MCF 10A (cell line): Measurements from ENCODE around the gene PIK3R6. TPM values are rescaled to one million over a fixed set of nuclear protein-coding genes. Genes with fewer than 3 reads are reported as not detected.
A peak's percentile ranks its signal among the peaks of the same experiment; 100 is the strongest.
"Not testable (repeated sequence)": the region's sequence is repeated elsewhere in the genome, so short reads cannot be mapped to it uniquely, and the experiment has no call there.

Source experiments
- BruUV-seq: library from RNA; stranded (reverse); fragments of 400-500 nt; replicated peaks from 2 replicates; lab custom pipeline; 2021; lab: Mats Ljungman, UMichigan
- CTCF ChIA-PET: fragments of 300-600 bp; sonication (Branson Sonifier 250); formaldehyde crosslinking; extraction: SDS; loops from one replicate; lab custom pipeline; 2021; ENCODE audit warnings: antibody characterized with exemption, inconsistent platforms; lab: Yijun Ruan, JAX
- POLR2A ChIA-PET: fragments of 300-600, 350-650 bp; sonication (Branson Sonifier 250); formaldehyde crosslinking; extraction: SDS; loops from one replicate; lab custom pipeline; 2020; ENCODE audit warnings: antibody characterized with exemption, inconsistent platforms; lab: Yijun Ruan, JAX
- DNase-seq: peaks from one replicate; pipeline ENCODE4 v3.0.0-alpha.2; 2018; ENCODE audit not compliant: unreplicated experiment
- H3K27ac Mint-ChIP-seq: one replicate; pipeline ENCODE4 v1.8.0; 2022; ENCODE audit warnings: mild to moderate bottlenecking, low read depth, mixed read lengths; ENCODE audit not compliant: unreplicated experiment
- H3K27me3 Mint-ChIP-seq: one replicate; pipeline ENCODE4 v1.8.0; 2022; ENCODE audit warnings: mixed read lengths; ENCODE audit not compliant: insufficient read depth, unreplicated experiment
- H3K36me3 Mint-ChIP-seq: one replicate; pipeline ENCODE4 v1.8.0; 2022; ENCODE audit warnings: mild to moderate bottlenecking, moderate library complexity, mixed read lengths; ENCODE audit not compliant: insufficient read depth, unreplicated experiment
- H3K4me1 Mint-ChIP-seq: one replicate; pipeline ENCODE4 v1.8.0; 2022; ENCODE audit warnings: mixed read lengths; ENCODE audit not compliant: insufficient read depth, unreplicated experiment
- H3K4me3 Mint-ChIP-seq: one replicate; pipeline ENCODE4 v1.8.0; 2022; ENCODE audit warnings: mild to moderate bottlenecking, moderate library complexity, mixed read lengths; ENCODE audit not compliant: unreplicated experiment
- H3K9me3 Mint-ChIP-seq: one replicate; pipeline ENCODE4 v1.8.0; 2022; ENCODE audit warnings: mixed read lengths; ENCODE audit not compliant: unreplicated experiment
- CTCF ChIP-seq: fragments of 200-600 bp; IDR thresholded peaks from one replicate; pipeline ENCODE4 v1.8.0; 2022; ENCODE audit warnings: antibody characterized with exemption, mild to moderate bottlenecking; ENCODE audit not compliant: unreplicated experiment
- intact Hi-C: fragments of 100-400 bp; cut with micrococcal nuclease; formaldehyde crosslinking; loops from 2 replicates; pipeline ENCODE4 v1.14.1; 2022
- total RNA-seq: library from RNA; stranded (reverse); gene quantifications from 2 replicates; pipeline ENCODE4 v1.2.3, GENCODE V29; 2022

The PIK3R6 gene
- total RNA-seq, 1 experiment from 2014 or later = not detected

DNA sequence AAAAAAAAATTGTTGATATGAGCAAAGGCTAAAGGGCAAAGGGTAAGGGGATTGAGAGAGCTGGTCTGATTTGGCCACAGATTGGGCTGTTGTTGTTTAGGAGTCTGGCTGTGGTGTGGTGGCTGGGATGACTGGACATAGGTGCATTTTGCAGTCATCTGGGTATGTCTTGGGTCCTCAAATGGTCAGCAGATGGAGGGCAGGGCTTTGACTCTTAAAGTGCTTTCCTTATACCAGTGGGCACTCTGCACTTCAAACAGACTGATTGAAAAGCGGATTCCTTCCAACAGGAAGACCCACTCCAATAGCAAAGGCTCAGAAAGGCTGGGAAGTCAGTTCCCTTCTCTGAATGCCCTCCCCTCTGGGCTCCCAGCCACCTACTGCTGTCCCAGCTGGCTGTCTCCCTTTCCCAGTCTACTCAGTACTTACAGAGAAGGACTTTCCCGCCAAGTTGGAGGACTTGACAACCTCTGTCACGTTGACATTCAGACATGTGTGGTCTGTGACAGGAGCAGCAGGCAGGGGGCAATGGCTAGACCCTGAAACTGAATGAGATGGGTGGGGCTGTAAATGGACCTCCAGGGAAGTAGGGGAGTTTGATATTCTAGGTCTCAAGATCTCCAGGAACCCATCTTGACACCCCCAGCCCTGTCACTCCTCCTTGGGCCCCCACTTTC lies 48.7 kb downstream of the PIK3R6 start:
- ChIA-PET POLR2A (interaction anchor here (0.7 kb wide), 1 partner anchor 1875 kb away, joined by 3 read pairs; no protein-coding TSS in a partner anchor), CTCF (no interaction called here)
- Mint-ChIP-seq H3K9me3 (peaks cover 7% of the 10 kb centered on the region), H3K4me3 (no peak overlapping the region), H3K4me1 (no peaks in the 10 kb centered on the region), H3K27me3 (peaks cover 47% of the 10 kb centered on the region), H3K27ac (no peak overlapping the region), H3K36me3 (no peaks in the 10 kb centered on the region)
- no peak for TF ChIP-seq CTCF
- intact Hi-C loops = no loop called here
- DNase-seq = no peak
- no TSS peak for BruUV-seq

DNA sequence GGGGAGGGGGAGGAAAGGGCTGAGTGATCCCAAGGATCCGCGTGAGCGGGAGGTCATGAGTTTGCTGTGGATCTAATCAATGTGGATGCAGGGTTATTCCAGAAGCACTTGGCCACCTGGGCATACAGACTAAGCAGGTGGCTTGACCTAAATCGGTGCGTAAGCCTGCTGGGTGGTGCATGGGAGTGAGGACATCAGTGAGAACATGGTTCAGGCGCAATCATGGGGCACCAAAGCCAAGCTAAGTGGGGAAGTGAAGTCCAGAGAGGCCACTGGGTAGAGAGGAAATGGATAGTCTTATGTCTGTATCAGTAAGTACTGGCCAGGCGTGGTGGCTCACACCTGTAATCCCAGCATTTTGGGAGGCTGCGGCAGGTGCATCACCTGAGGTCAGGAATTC lies 49.4 kb downstream of the PIK3R6 start:
- ChIA-PET CTCF (no interaction called here), POLR2A (no interaction called here)
- H3K36me3 Mint-ChIP-seq = no peaks in the 10 kb centered on the region
- no peaks in the 10 kb centered on the region for H3K4me1 Mint-ChIP-seq
- H3K4me3 Mint-ChIP-seq = no peak overlapping the region
- H3K9me3 Mint-ChIP-seq = peaks cover 7% of the 10 kb centered on the region
- peaks cover 47% of the 10 kb centered on the region for H3K27me3 Mint-ChIP-seq
- TF ChIP-seq CTCF = no peak
- intact Hi-C loops = no loop called here
- no TSS peak for BruUV-seq
- DNase-seq = no peak
- H3K27ac Mint-ChIP-seq = no peak overlapping the region

GRCh38 chr17:8806926-8807550 lies 60.4 kb downstream of the PIK3R6 start:
- Mint-ChIP-seq H3K4me3 (no peak overlapping the region), H3K27ac (peak overlapping the region; percentile 52), H3K36me3 (no peaks in the 10 kb centered on the region), H3K4me1 (no peaks in the 10 kb centered on the region), H3K27me3 (peaks cover 6% of the 10 kb centered on the region), H3K9me3 (peaks cover 21% of the 10 kb centered on the region)
- ChIA-PET CTCF (interaction anchor here (0.6 to 2.0 kb wide), 8 partner anchors 11 to 726 kb away, joined by 3 to 7 read pairs (median 4); no protein-coding TSS in a partner anchor), POLR2A (interaction anchor here (0.8 kb wide), 1 partner anchor 44 kb away, joined by 3 read pairs; no protein-coding TSS in a partner anchor)
- peak; percentile 35 for DNase-seq
- intact Hi-C loops = no loop called here
- TF ChIP-seq CTCF = no peak
- BruUV-seq = no TSS peak

DNA sequence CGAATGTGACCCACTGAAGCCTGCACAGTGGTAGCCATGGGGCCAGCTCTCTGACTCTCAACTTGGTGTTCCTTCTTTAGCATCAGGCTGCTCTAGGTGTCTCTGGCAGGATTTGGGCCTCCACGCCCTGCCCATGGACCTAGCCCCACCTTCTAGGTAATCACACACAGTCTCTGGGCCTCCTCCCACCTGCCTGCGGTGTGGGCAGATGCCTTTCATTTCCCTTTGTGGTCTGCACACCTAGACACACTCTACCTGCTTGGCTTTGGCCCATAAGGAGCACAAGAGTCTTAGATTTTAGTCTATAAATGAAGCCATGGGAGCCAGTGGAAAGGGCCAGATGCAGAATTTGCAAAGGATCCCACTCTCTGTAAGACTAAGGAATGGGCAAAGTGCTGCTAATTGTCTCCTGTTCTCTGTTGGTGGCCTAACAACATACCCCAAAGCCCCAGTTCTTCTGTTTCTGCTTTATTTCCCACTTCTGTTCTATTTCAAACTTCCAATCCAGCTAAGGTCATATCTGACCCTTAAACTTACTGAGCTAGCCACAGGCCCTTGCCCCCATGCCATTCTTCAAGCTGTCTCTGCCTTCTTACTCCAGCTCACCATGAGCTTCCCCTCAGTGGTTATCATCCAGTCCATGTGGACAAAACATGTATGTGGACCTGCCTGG lies 61.1 kb downstream of the PIK3R6 start:
- H3K27ac Mint-ChIP-seq = no peak overlapping the region
- peaks cover 21% of the 10 kb centered on the region for H3K9me3 Mint-ChIP-seq
- DNase-seq = no peak
- no peak overlapping the region for H3K4me3 Mint-ChIP-seq
- no peaks in the 10 kb centered on the region for H3K4me1 Mint-ChIP-seq
- H3K36me3 Mint-ChIP-seq = no peaks in the 10 kb centered on the region
- no TSS peak for BruUV-seq
- H3K27me3 Mint-ChIP-seq = no peaks in the 10 kb centered on the region
- POLR2A ChIA-PET = interaction anchor here (0.8 kb wide), 1 partner anchor 45 kb away, joined by 3 read pairs; no protein-coding TSS in a partner anchor
- no peak for TF ChIP-seq CTCF
- intact Hi-C loops = no loop called here
- CTCF ChIA-PET = interaction anchor here (0.7 to 2.0 kb wide), 8 partner anchors 10 to 727 kb away, joined by 3 to 7 read pairs (median 4); no protein-coding TSS in a partner anchor

GRCh38 chr17:8805396-8805795 lies 62.1 kb downstream of the PIK3R6 start:
- peaks cover 21% of the 10 kb centered on the region for H3K9me3 Mint-ChIP-seq
- DNase-seq, H3K36me3 Mint-ChIP-seq, H3K4me3 Mint-ChIP-seq, POLR2A ChIA-PET, H3K4me1 Mint-ChIP-seq, H3K27ac Mint-ChIP-seq, H3K27me3 Mint-ChIP-seq, BruUV-seq, intact Hi-C loops: not testable (repeated sequence)
- CTCF ChIA-PET = interaction anchor here (1.1 kb wide), 1 partner anchor 396 kb away, joined by 5 read pairs; no protein-coding TSS in a partner anchor
